Sigmoid colon (tissue), 4 donors: ENCODE results near the gene LRRC1.

Source experiments
- CTCF ChIP-seq, 4 experiments: fragments of 450-650 bp in 3 of 4; fragments of 200-600 bp in 1 of 4; IDR thresholded peaks; one replicate each; pipeline ENCODE4 v1.5.1; 2016 to 2019; ENCODE audit warnings: antibody characterized with exemption in 4 of 4, mild to moderate bottlenecking in 3 of 4, moderate library complexity in 2 of 4
- EP300 ChIP-seq, 4 donors: sonication (generic); formaldehyde crosslinking; IDR thresholded peaks; one replicate each; pipeline ENCODE4 v1.6.1; 2017; ENCODE audit warnings: antibody characterized with exemption in 4 of 4
- POLR2A ChIP-seq, 2 donors: fragments of 450-650 bp; IDR thresholded peaks; one replicate each; pipeline ENCODE4 v1.6.1; 2016; ENCODE audit warnings: antibody characterized with exemption in 2 of 2, mild to moderate bottlenecking in 2 of 2, moderate library complexity in 2 of 2
- POLR2AphosphoS5 ChIP-seq, 4 donors: sonication (generic); formaldehyde crosslinking; IDR thresholded peaks; one replicate each; pipeline ENCODE4 v1.6.1; 2017; ENCODE audit warnings: antibody characterized with exemption in 4 of 4

GRCh38 chr6:53756396-53756795 is 38.4 kb upstream of the LRRC1 start:
- TF ChIP-seq POLR2A (IDR thresholded peaks at IDR 0.05) (no peak), EP300 (IDR thresholded peaks at IDR 0.05) (no peak), CTCF (IDR thresholded peaks at IDR 0.05) (no peak), POLR2AphosphoS5 (IDR thresholded peaks at IDR 0.05) (no peak)
